Activated CD8-positive, alpha-beta memory T cell treated with anti-CD3 and anti-CD28 coated beads for 48 hours (primary cell): ENCODE data around the gene OR10P1.
"Not testable (repeated sequence)": the region's sequence is repeated elsewhere in the genome, so short reads cannot be mapped to it uniquely, and the experiment has no call there.

ENCODE experiments used
- DNase-seq, 3 experiments: peaks; one replicate each; pipeline ENCODE4 v3.0.0-alpha.2; 2020; ENCODE audit warnings: low read depth in 2 of 3, low spot score in 2 of 3

Gene OR10P1, protein sequence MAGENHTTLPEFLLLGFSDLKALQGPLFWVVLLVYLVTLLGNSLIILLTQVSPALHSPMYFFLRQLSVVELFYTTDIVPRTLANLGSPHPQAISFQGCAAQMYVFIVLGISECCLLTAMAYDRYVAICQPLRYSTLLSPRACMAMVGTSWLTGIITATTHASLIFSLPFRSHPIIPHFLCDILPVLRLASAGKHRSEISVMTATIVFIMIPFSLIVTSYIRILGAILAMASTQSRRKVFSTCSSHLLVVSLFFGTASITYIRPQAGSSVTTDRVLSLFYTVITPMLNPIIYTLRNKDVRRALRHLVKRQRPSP

DNA sequence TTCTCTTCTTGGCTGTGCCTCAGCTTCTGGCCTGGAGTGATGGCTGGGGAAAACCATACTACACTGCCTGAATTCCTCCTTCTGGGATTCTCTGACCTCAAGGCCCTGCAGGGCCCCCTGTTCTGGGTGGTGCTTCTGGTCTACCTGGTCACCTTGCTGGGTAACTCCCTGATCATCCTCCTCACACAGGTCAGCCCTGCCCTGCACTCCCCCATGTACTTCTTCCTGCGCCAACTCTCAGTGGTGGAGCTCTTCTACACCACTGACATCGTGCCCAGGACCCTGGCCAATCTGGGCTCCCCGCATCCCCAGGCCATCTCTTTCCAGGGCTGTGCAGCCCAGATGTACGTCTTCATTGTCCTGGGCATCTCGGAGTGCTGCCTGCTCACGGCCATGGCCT, at the start of gene OR10P1:
OR10P1 (plus strand) TSS at position 40 of the 400 bp plus-strand sequence; CDS start at position 40, 0 bp downstream.
- DNase-seq = no peak

DNA sequence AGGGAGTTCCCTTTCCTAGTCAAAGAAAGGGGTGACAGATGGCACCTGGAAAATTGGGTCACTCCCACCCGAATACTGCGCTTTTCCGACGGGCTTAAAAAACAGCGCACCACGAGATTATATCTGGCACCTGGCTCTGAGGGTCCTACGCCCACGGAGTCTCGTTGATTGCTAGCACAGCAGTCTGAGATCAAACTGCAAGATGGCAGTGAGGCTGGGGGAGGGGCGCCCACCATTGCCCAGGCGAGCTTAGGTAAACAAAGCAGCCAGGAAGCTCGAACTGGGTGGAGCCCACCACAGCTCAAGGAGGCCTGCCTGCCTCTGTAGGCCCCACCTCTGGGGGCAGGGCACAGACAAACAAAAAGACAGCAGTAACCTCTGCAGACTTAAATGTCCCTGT, 46.5 kb upstream of the OR10P1 start:
- not testable (repeated sequence) for DNase-seq

DNA sequence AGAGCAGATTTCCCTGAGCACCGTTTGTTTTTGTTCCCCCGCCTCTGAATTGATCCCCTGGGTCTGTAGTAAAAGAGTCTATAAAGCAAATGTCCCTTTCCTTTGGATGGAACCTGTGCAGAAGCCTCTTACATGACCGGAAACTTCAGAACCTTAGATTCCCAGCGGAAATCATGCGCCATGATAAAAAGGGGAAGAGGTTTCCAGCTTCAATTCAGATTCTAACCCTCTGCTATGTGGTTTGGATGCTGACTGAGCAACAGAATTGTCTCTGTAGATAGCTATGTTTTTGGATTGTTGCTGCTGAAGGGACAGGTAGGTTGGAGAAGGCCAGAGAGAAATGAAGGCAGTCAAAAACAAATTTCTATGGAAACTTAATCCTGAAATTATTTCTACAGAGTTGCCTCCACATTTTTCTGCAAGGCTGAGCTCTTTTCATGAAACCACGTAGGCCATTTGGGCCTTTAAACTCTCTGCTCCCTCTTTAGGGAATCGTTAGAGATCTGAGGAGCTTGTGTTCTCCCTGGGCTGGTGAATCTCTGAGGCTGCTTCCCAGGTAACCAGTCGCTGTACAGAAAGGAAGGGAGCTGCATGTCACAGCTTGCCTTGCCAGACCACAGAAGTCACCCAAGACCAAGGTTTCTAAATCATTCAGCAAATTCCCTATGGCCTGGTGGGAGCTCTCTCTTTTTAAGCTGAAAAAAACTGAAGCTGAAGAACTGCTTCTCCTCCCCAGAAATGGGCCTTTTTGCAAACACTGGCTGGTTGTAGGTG, 28.7 kb upstream of the OR10P1 start:
- no peak for DNase-seq

DNA sequence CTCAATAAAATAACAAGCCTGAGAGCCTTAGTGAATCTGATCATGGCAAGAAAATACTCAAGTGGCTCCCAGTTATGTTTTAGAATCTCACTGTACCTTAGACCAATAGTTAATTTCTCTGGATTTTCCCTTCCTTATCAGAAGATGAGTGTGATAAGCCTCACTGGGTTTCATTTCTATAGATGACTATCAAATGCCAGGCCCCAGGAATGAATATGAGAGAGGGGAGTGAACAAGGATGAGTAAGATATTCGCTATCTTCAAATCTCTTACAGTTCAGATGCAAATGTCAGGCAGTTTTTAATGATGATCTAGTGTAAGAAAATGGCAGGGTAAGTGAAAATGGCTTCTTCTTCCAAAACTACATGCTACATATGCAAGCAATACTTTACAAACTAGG, 26.1 kb upstream of the OR10P1 start:
- DNase-seq = no peak

DNA sequence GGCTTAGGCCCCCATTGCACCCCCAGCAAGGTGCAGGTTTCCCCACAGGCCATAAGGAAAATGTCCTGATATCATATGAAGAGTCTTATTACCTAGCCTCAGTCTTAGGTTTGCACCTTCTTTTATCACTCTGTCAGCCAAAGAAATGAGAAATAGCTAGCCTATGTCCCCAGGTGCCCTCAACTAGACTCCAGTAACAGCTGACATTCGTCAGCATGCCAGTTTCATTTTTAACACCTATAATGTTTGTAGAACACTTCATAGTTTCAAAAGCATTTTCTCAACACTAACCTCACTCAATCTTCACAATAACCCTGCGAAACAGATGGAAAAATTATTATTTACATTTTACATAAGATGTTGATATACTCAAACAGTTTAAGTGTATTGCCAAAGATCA, 24.0 kb upstream of the OR10P1 start:
- DNase-seq = no peak

DNA sequence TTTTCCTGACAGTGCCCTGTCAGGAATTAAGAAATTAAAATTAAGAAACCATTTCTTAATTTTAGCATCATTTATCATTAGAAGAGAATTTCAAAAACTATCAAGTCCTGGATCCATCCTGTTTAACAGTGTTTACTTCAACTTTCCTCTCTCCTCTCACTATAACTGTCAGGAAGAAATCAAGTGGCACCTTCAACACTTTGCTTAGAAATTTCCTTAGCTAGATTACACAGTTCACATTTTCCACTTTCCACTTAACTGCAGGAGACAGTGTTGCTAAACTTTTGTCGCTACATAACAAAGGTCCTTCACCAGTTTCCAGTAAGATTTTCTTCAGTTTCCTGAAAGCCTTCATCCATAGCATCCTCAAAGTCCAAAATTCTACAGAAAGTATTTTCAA, 21.9 kb upstream of the OR10P1 start:
- DNase-seq = no peak

DNA sequence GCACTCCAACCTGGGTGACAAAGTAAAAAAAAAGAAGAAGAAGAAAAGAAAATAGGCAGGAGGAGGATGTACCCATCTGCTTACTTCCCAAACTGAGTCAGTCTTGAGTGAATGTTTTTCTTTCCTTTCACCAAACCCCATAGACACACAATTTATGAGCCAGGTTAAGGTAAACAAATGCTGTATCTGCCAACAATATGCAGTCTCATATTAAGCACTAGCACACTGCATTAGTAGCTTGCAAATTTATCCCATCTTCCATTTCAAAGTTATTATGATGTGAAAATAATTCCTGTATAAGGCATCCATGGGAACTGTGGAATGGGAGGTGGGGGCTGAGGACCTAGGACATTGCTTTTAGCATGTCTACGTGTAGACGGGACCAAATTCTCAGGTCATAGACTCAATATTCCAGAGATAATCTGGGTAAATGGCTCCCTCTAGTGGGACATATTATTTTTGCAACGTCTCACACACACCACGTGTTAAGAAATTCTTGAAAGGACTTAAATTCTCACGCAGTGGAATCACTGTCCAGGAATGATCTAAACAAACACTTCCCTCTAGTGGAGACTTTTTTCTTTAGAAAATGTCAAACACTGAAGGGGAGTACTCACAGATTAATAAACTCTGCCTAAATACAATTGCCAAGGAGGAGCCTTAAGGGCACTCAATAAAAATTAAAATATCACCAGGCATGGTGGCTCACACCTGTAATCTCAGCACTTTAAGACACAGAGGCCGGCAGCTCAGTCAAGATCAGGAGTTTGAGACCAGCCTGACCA, 17.1 kb upstream of the OR10P1 start:
- DNase-seq = peak in 1 of 3 experiments; percentile 30

DNA sequence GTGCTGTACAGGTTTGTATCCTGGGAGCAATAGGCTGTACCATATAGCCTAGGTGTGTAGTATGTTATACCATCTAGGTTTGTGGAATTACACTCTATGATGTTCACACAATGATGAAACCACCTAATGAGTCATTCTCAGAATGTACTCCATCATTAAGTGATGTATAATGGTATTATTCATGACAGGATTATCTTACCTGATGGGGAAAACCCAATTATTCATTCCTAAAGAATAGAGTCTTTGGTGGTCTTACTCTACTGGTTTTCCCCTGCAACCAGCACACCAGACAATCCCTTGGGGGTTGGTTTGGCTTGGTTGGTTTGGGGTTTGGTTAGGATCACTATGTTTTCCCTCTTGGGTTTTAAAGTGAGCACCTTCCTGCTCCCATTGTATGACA, 12.6 kb upstream of the OR10P1 start:
- DNase-seq = no peak

DNA sequence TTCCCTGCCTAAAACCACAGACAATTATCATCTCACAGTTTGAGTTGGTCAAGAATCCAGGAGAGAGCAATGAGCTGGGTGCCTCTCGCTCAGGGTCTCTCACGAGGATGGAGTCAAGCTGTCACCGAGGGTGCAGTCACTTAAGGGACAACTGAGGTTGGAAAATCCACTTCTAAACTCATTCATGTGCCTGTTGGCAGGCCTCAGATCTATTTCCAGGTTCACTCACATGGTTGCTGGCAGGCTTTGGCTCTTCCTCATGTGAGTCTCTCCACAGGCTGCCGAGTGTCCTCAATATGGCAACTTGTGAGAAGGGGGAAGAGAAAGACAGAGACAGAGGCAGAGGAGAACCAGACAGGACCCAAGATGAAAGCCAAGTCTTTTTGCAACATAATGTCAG, 10.5 kb upstream of the OR10P1 start:
- DNase-seq = no peak

DNA sequence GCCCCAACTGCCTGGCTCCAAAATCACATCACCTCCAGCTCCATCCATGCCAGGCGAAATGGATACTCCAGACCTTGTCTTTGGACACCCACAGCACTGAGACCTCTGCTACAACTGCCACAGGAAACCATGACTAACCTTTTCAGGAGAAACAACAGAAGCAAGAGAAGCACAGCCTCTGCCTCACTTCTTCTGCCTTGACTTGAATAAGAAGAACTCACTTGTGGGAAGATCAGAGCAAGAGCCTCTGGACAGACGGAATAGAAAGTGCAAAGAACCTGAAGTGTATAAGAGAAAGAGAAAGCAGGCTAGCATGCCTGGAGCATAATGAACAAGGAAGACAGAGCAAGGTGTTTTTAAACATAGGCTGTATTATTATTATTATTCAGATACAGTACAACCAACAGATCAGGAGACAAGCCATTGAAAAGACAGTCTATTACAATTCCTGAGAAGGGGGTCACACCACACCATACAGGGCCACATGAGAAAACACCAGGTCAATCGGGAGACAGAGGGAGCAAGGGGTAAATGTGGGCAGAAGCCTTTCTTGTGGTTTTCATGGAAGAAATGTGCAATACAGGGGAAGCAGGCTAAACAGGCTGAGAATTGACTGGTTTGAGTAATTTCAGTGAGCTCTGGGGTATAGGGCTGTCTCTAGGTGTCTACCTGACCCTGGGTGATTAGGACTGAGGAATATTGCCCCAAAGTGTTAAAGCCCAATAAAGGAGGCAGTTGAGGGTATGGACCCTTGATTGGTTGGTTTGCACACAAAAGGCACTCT, 7.4 kb upstream of the OR10P1 start:
- DNase-seq = no peak

DNA sequence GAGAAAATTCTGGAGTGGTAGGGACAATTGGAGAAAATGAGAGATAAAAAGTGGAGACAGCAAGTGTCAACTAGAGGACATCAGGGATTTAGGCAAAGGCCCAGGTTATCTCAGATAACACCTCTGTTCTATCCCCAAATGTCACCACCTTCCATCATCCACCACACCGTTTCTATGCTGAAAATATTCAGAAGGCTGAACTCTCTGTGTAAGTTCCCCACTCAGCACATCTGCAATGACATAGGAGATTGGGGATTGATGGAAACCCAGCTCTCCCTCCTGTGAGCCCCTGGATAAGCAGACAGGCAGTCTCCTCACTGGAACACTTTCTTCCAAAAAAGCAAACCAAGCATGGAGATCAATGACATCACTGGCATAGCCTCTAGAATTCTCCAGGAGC, 5.6 kb upstream of the OR10P1 start:
- DNase-seq = no peak

DNA sequence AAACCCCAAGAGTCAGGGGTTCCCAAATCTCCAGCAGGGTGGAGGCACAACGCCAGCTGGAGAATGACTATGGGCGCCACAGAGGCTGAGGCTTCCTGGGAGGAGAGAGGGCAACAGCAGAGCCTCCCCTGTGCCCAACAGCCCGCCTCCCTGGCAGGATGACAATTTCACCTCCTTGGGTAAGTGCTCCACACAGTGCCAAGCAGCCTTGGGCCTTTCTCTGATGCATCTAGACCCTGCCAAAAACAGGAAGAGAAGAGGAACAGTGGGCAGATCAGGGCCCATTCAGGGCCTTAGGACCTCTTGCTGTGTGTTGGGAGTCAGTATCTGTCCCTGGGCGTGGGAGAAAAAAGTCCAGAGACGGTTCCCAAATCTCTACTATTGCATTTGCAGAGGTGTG, 5.0 kb upstream of the OR10P1 start:
- DNase-seq = no peak

DNA sequence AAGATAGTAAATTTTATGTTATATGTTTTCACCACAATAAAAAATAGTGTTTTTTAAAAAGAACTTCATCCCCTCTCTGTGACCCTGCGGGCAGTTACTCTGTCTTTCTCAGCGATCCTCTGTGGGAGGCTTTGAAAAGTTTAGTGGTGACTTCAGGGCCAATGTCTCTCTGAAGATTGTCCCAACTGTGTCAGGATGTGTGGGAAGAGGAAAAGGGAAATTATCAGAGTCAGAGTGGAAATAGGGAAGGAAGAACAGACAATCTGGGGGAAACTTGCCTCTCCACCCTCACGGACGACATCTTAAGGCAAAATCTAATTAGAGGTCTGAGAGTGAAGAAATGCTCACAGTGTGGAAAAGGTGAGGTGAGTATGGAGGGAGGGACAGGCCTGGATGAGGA, 3.5 kb upstream of the OR10P1 start:
- no peak for DNase-seq

DNA sequence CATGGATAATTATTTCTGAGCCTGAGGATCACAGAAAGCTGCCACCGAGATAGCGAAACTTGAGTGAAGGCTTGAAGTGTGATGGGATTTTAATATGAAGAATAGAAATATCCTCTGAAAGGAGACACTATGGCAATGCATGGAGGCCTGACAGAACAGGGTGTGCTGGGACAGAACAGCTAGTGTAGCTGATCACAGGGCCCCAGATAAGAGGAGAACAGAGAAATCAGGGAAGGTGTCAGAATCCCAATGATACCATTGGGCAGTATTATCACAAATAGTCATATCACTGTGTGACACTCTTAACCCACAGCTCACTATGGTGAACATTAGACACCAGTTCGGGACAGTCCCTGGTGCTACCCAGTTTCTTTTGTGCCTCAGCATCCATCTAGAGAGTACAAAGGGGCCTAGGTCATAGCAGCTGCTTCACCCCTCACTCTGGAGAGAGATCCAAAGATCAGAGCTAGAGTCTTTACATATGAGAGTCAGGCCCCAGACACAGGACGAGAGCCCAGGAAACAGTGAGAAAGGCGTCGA, 506 bp upstream of the OR10P1 start:
- DNase-seq = no peak

DNA sequence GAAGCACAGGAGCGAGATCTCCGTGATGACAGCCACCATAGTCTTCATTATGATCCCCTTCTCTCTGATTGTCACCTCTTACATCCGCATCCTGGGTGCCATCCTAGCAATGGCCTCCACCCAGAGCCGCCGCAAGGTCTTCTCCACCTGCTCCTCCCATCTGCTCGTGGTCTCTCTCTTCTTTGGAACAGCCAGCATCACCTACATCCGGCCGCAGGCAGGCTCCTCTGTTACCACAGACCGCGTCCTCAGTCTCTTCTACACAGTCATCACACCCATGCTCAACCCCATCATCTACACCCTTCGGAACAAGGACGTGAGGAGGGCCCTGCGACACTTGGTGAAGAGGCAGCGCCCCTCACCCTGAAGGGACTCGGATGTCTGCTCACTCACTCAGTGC, 775 bp downstream of the OR10P1 start:
- no peak for DNase-seq

DNA sequence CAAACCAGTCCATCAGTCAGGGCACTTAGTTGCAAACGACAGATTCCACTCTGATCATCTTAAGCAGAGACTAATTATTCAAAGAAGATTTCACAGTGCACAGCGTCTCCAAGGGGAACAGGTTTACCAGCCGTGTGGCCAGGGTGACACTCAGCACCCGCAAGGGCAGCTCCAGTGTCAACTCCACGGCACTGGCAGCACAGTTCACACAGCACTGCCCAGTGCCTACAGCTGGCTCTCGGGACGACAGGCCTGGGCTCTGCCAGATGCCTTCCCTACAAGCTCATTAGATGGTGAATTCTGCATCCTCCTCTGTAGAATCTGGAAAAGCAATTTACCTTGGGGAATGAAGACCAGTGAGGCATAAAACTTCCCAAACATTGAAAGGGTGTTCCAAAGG, 4.9 kb downstream of the OR10P1 start:
- DNase-seq = no peak

DNA sequence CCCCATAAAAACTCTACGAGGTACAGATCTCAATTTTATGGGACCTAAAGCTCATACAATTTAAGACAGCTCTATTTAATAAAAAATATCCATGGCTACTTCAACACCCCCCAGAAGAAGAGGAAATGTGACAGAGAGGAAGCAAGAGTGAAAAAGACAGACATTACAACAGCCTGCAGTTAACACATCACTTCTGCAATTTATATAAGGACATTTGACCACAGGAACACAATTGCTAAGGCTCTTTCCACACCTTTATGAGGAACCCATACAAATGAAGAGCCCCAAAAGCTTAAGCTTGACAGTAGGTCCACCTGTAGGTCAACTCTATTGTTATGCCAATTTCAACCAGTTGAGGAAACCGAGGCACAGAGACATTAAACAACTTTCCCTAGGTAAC, 5.6 kb downstream of the OR10P1 start:
- no peak for DNase-seq

DNA sequence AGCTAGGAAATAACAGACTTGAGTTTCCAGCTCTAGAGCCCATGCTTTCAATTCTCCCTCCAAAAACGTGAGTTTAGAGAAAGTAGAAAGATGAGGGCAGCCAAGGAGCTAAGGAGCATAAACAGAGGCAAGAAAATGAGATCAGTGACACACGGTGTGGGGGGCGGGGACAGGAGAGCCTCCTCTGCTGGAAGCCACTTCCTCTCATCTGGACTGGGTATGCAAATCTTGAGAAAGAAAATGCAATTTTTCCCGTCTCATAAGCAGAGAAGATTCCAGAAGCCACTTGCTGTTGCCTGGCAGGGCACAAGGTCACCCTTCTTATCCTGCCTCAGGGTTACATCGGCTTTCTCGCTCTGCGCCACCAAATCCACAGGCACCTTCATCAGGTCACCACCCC, 6.0 kb downstream of the OR10P1 start:
- no peak for DNase-seq

DNA sequence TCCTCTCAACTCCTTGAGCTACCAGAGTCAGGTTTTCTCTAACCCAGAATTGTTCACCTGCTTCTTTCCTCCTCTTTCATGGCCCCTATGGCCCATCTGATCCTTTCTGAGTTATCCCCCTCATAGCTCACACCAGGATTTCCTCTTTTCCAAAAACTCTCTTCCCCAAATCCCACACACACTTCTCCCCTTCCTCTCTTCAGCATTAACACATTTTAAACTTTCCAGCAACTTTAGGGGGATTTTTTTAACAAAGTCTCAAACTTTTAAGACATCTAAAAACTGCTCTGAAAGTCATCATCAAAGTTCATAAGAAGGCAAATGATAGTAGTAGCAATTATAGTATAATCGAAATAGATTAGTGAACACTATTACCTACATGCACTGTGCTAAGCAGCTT, 7.9 kb downstream of the OR10P1 start:
- no peak for DNase-seq

DNA sequence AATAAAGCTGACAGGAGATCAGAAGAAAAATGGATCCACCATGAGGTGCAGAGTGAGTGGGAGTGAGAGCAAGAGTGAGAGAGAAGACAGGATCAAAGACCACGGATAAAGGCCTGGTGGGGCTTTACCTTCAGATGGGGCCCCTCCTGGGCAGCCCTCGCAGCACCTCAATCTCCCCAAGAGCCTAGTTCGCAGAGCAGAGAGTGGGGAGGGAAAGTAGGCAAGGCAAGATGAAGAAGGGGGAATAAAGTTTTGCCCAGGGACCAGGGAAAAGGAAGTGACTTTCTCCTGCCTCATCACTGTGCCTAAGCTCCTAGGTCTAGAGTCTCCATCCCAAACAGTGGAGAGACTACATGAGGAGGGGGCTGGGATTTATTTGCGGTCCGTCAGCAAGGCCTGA, 10.3 kb downstream of the OR10P1 start:
- no peak for DNase-seq
